NK-92 treated with Interleukin-12 subunit alpha and Interleukin-12 subunit beta, amount 100 ng/mL, for 24 hours (cell line): ENCODE results near the gene ACOD1.
"Not testable (repeated sequence)": the region's sequence is repeated elsewhere in the genome, so short reads cannot be mapped to it uniquely, and the experiment has no call there.

Experiments
- DNase-seq: peaks from one replicate; lab custom pipeline; 2025; lab: John Stamatoyannopoulos, UW

Gene ACOD1

GRCh38 chr13:76953968-76954367 lies 5.7 kb downstream of the ACOD1 start:
- no peak for DNase-seq

GRCh38 chr13:76954538-76954937 lies 6.2 kb downstream of the ACOD1 start:
- DNase-seq = no peak

GRCh38 chr13:76955193-76955592 lies 6.9 kb downstream of the ACOD1 start:
- no peak for DNase-seq

GRCh38 chr13:76955661-76956060 lies 7.3 kb downstream of the ACOD1 start:
- no peak for DNase-seq

- DNase-seq = no peak
Measured at GRCh38 chr13:76958841-76959432, 10.6 kb downstream of the ACOD1 start.

GRCh38 chr13:76959734-76960133 lies 11.4 kb downstream of the ACOD1 start:
- DNase-seq = not testable (repeated sequence)

GRCh38 chr13:76965759-76966421 lies 17.6 kb downstream of the ACOD1 start:
- DNase-seq = no peak

GRCh38 chr13:76967031-76967430 lies 18.7 kb downstream of the ACOD1 start:
- DNase-seq = no peak

GRCh38 chr13:76968041-76968440 lies 19.7 kb downstream of the ACOD1 start:
- no peak for DNase-seq

- DNase-seq = no peak
Measured at GRCh38 chr13:76969488-76970365, 21.4 kb downstream of the ACOD1 start.

GRCh38 chr13:76971215-76971614 lies 22.9 kb downstream of the ACOD1 start:
- DNase-seq = no peak

GRCh38 chr13:76971851-76972829 lies 23.8 kb downstream of the ACOD1 start:
- no peak for DNase-seq

- no peak for DNase-seq
Measured at GRCh38 chr13:76973920-76974617, 25.8 kb downstream of the ACOD1 start.

GRCh38 chr13:76974618-76974975 lies 26.3 kb downstream of the ACOD1 start:
- no peak for DNase-seq

GRCh38 chr13:76975863-76976262 lies 27.6 kb downstream of the ACOD1 start:
- no peak for DNase-seq

- DNase-seq = no peak
Measured at GRCh38 chr13:76976490-76976889, 28.2 kb downstream of the ACOD1 start.

GRCh38 chr13:76976929-76977328 lies 28.6 kb downstream of the ACOD1 start:
- DNase-seq = no peak

GRCh38 chr13:76980075-76980718 lies 31.9 kb downstream of the ACOD1 start:
- peak; percentile 43 for DNase-seq

- DNase-seq = no peak
Measured at GRCh38 chr13:76982061-76982460, 33.8 kb downstream of the ACOD1 start.

GRCh38 chr13:76983676-76984075 lies 35.4 kb downstream of the ACOD1 start:
- DNase-seq = no peak

- peak; percentile 87 for DNase-seq
Measured at GRCh38 chr13:76991432-76991795, 43.1 kb downstream of the ACOD1 start.
